ENCODE data around the gene TTLL8.

GRCh38 chr22:50088096-50088495 lies 30.0 kb upstream of the TTLL8 start:
- TF ChIP-seq, protein P1, sequence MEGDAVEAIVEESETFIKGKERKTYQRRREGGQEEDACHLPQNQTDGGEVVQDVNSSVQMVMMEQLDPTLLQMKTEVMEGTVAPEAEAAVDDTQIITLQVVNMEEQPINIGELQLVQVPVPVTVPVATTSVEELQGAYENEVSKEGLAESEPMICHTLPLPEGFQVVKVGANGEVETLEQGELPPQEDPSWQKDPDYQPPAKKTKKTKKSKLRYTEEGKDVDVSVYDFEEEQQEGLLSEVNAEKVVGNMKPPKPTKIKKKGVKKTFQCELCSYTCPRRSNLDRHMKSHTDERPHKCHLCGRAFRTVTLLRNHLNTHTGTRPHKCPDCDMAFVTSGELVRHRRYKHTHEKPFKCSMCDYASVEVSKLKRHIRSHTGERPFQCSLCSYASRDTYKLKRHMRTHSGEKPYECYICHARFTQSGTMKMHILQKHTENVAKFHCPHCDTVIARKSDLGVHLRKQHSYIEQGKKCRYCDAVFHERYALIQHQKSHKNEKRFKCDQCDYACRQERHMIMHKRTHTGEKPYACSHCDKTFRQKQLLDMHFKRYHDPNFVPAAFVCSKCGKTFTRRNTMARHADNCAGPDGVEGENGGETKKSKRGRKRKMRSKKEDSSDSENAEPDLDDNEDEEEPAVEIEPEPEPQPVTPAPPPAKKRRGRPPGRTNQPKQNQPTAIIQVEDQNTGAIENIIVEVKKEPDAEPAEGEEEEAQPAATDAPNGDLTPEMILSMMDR (conservative IDR thresholded peaks at IDR 0.05 in 1 of 2, IDR thresholded peaks at IDR 0.05 in 1 of 2; ENCODE audit: low read depth in 1 of 2, low read length in 2 of 2) = no peak
- no peak for TF ChIP-seq EZH2 (IDR thresholded peaks at IDR 0.05; ENCODE audit: low read length, missing control alignments)

Measured in fibroblast of lung (primary cell).